H1 (cell line): ENCODE data around the gene CDON. TPM values are rescaled to one million over a fixed set of nuclear protein-coding genes. Genes with fewer than 3 reads are reported as not detected.

Source experiments
- CTCF ChIA-PET: fragments of 300-600 bp; sonication (Branson Sonifier 250); formaldehyde crosslinking; loops from one replicate; lab custom pipeline; 2021; ENCODE audit not compliant: partially characterized antibody; lab: Charles Lee
- POLR2A ChIA-PET: fragments of 300-600 bp; sonication (Branson Sonifier 250); formaldehyde crosslinking; loops from one replicate; lab custom pipeline; 2021; ENCODE audit warnings: inconsistent platforms; ENCODE audit not compliant: partially characterized antibody; lab: Charles Lee
- DNase-seq, 2 experiments: peaks; one replicate each; pipeline versions ENCODE4 v3.0.0 to v3.0.0-alpha.2; 2010 to 2022; ENCODE audit warnings: low spot score in 2 of 2, low read depth in 1 of 2, mixed read lengths in 1 of 2
- FAIRE-seq: peaks from 2 replicates; lab custom pipeline; 2011; peaks lifted over from hg19 to GRCh38; lab: Jason Lieb, UNC
- H2AFZ ChIP-seq: 2 replicates; pipeline ENCODE4 v1.8.1; 2012; ENCODE audit warnings: low read length, inconsistent platforms
- H2AK5ac ChIP-seq: 2 replicates; pipeline ENCODE4 v1.6.1; 2013; ENCODE audit warnings: low read depth, low read length
- H2BK120ac ChIP-seq: replicated peaks from 2 replicates; pipeline ENCODE3; 2013; ENCODE audit warnings: low read depth, low read length, inconsistent platforms
- H2BK12ac ChIP-seq: 2 replicates; pipeline ENCODE4 v1.6.1; 2013; ENCODE audit warnings: low read depth, low read length
- H2BK15ac ChIP-seq: 2 replicates; pipeline ENCODE4 v1.6.1; 2013; ENCODE audit warnings: low read length
- H2BK20ac ChIP-seq: 2 replicates; pipeline ENCODE4 v1.6.1; 2013; ENCODE audit warnings: low read length
- H2BK5ac ChIP-seq: 2 replicates; pipeline ENCODE4 v1.6.1; 2013; ENCODE audit warnings: low read depth, low read length
- H3K14ac ChIP-seq: 2 replicates; pipeline ENCODE4 v1.6.1; 2013; ENCODE audit warnings: inconsistent platforms; ENCODE audit not compliant: insufficient read length
- H3K18ac ChIP-seq: 2 replicates; pipeline ENCODE4 v1.6.1; 2013; ENCODE audit warnings: low read length; ENCODE audit errors: extremely low read depth
- H3K23ac ChIP-seq: 2 replicates; pipeline ENCODE4 v1.6.1; 2013; ENCODE audit warnings: inconsistent platforms; ENCODE audit not compliant: insufficient read length
- H3K23me2 ChIP-seq: 2 replicates; pipeline ENCODE4 v1.6.1; 2013; ENCODE audit warnings: low read depth, low read length
- H3K27ac ChIP-seq: 2 replicates; pipeline ENCODE4 v1.6.1; 2011; ENCODE audit warnings: low read depth, low read length, inconsistent platforms
- H3K27me3 ChIP-seq, 4 experiments: replicated peaks in 1 of 4; 1 replicate in 1 of 4; 2 replicates in 3 of 4; pipeline versions ENCODE4 v1.6.1 to v1.8.1; 2011 to 2013; ENCODE audit warnings: low read length in 3 of 4, mild to moderate bottlenecking in 3 of 4, inconsistent platforms in 2 of 4, mixed read lengths in 2 of 4, moderate library complexity in 1 of 4; ENCODE audit not compliant: control insufficient read depth in 3 of 4, insufficient read depth in 3 of 4; ENCODE audit errors: extremely low read depth in 1 of 4
- H3K36me3 ChIP-seq, 4 experiments: 2 replicates each; pipeline versions ENCODE4 v1.6.1 to v1.8.1; 2011 to 2013; ENCODE audit warnings: mild to moderate bottlenecking in 4 of 4, low read length in 3 of 4, moderate library complexity in 2 of 4, control low read depth in 1 of 4, inconsistent platforms in 1 of 4; ENCODE audit not compliant: insufficient read depth in 4 of 4, control insufficient read depth in 2 of 4
- H3K4ac ChIP-seq: replicated peaks from 2 replicates; pipeline ENCODE3; 2013; ENCODE audit warnings: low read length, low read depth, mixed read lengths, inconsistent platforms; ENCODE audit not compliant: insufficient read length
- H3K4me1 ChIP-seq, 4 experiments: replicated peaks in 1 of 4; 1 replicate in 1 of 4; 2 replicates in 3 of 4; pipeline versions ENCODE4 v1.6.1 to v1.8.1; 2011 to 2013; ENCODE audit warnings: low read length in 3 of 4, inconsistent platforms in 2 of 4, mixed read lengths in 1 of 4; ENCODE audit not compliant: insufficient read depth in 4 of 4, control insufficient read depth in 3 of 4
- H3K4me2 ChIP-seq, 2 experiments: 2 replicates each; pipeline versions ENCODE4 v1.6.1 to v1.8.1; 2011 to 2013; ENCODE audit warnings: low read depth in 2 of 2, low read length in 2 of 2, control low read depth in 1 of 2, inconsistent platforms in 1 of 2, mild to moderate bottlenecking in 1 of 2; ENCODE audit not compliant: insufficient read depth in 1 of 2
- H3K4me3 ChIP-seq, 4 experiments: fragments of 200-600, 300-600 bp in 1 of 4; sonication (generic), shearing (Covaris generic), sonication (Bioruptor Twin) in 1 of 4; 2 replicates each; pipeline versions ENCODE4 v1.5.1 to v1.8.1; 2011 to 2016; ENCODE audit warnings: low read length in 4 of 4, low read depth in 3 of 4, control low read depth in 2 of 4, inconsistent platforms in 2 of 4, mild to moderate bottlenecking in 2 of 4, mixed read lengths in 1 of 4, moderate library complexity in 1 of 4; ENCODE audit not compliant: insufficient read depth in 2 of 4; ENCODE audit errors: extremely low read depth in 1 of 4
- H3K56ac ChIP-seq: replicated peaks from 2 replicates; pipeline ENCODE3; 2013; ENCODE audit warnings: low read depth, mild to moderate bottlenecking, mixed read lengths, low read length, inconsistent platforms; ENCODE audit not compliant: insufficient read length
- H3K79me1 ChIP-seq: 2 replicates; pipeline ENCODE4 v1.6.1; 2013; ENCODE audit warnings: low read depth, low read length, control low read depth
- H3K79me2 ChIP-seq, 2 experiments: 2 replicates each; pipeline versions ENCODE4 v1.6.1 to v1.8.1; 2012 to 2013; ENCODE audit warnings: low read length in 2 of 2, mild to moderate bottlenecking in 2 of 2, inconsistent platforms in 1 of 2; ENCODE audit not compliant: insufficient read depth in 2 of 2, control insufficient read depth in 1 of 2
- H3K9ac ChIP-seq, 4 experiments: replicated peaks in 1 of 4; 1 replicate in 1 of 4; 2 replicates in 3 of 4; pipeline versions ENCODE4 v1.6.1 to v1.8.1; 2011 to 2013; ENCODE audit warnings: low read depth in 3 of 4, low read length in 3 of 4, control low read depth in 2 of 4, mild to moderate bottlenecking in 2 of 4, moderate library complexity in 2 of 4, inconsistent platforms in 1 of 4; ENCODE audit errors: extremely low read depth in 1 of 4
- H3K9me3 ChIP-seq, 2 experiments: 2 replicates each; pipeline versions ENCODE4 v1.6.1 to v1.8.1; 2012 to 2013; ENCODE audit warnings: mild to moderate bottlenecking in 2 of 2, moderate library complexity in 2 of 2, control low read depth in 1 of 2, inconsistent platforms in 1 of 2, low read depth in 1 of 2, low read length in 1 of 2, mixed read lengths in 1 of 2; ENCODE audit not compliant: insufficient read depth in 2 of 2
- H4K20me1 ChIP-seq, 2 experiments: replicated peaks in 1 of 2; 2 replicates each; pipeline versions ENCODE3 to v1.8.1; 2011 to 2013; ENCODE audit warnings: inconsistent platforms in 2 of 2, low read length in 2 of 2, mild to moderate bottlenecking in 1 of 2; ENCODE audit not compliant: insufficient read depth in 2 of 2, control insufficient read depth in 1 of 2
- H4K5ac ChIP-seq: 2 replicates; pipeline ENCODE4 v1.6.1; 2013; ENCODE audit warnings: low read length, low read depth, mixed read lengths, inconsistent platforms; ENCODE audit not compliant: insufficient read length
- H4K8ac ChIP-seq: 2 replicates; pipeline ENCODE4 v1.8.0; 2013; ENCODE audit warnings: mild to moderate bottlenecking, moderate library complexity, low read length, inconsistent platforms; ENCODE audit not compliant: insufficient read depth; ENCODE audit errors: extremely low read depth
- H4K91ac ChIP-seq: replicated peaks from 2 replicates; pipeline ENCODE3; 2013; ENCODE audit warnings: low read length, mixed read lengths, inconsistent platforms; ENCODE audit not compliant: insufficient read length
- BCL11A ChIP-seq, 2 experiments: IDR thresholded peaks; one replicate each; pipeline ENCODE4 v1.6.1; 2011; ENCODE audit warnings: low read depth in 2 of 2, low read length in 2 of 2, mild to moderate bottlenecking in 2 of 2
- EGR1 ChIP-seq: IDR thresholded peaks from 2 replicates; pipeline ENCODE4 v1.6.1; 2011; ENCODE audit warnings: low read depth, low read length, borderline replicate concordance
- NANOG ChIP-seq: IDR thresholded peaks from 2 replicates; pipeline ENCODE4 v1.6.1; 2011; ENCODE audit warnings: low read length, low read depth, mild to moderate bottlenecking, inconsistent platforms; ENCODE audit not compliant: insufficient read depth, poor library complexity, severe bottlenecking
- POLR2A ChIP-seq, 2 experiments: IDR thresholded peaks; 1 replicate in 1 of 2; 2 replicates in 1 of 2; pipeline ENCODE4 v1.6.1; 2011; ENCODE audit warnings: low read depth in 2 of 2, low read length in 2 of 2, mild to moderate bottlenecking in 2 of 2; ENCODE audit errors: control extremely low read depth in 1 of 2
- POU5F1 ChIP-seq: IDR thresholded peaks from 2 replicates; pipeline ENCODE4 v1.6.1; 2011; ENCODE audit warnings: low read depth, mild to moderate bottlenecking, low read length, moderate library complexity
- RFX5 ChIP-seq: IDR thresholded peaks from 2 replicates; pipeline ENCODE4 v1.6.1; 2011; ENCODE audit warnings: low read depth, low read length, improper control_type of control experiment, borderline replicate concordance
- SIX5 ChIP-seq: IDR thresholded peaks from 2 replicates; pipeline ENCODE4 v1.6.1; 2011; ENCODE audit warnings: mild to moderate bottlenecking, low read depth, low read length
- TBP ChIP-seq: IDR thresholded peaks from 2 replicates; pipeline ENCODE4 v1.6.1; 2011; ENCODE audit warnings: low read depth, low read length, improper control_type of control experiment
- WGBS, 2 experiments: shearing (Covaris generic) in 1 of 2; methylation state at CpG; one replicate each; pipeline versions ENCODE4 v1.1.6 to v1.1.7; 2013 to 2015; ENCODE audit warnings: low lambda C conversion rate in 2 of 2, mixed read lengths in 2 of 2, inconsistent platforms in 1 of 2, low coverage in 1 of 2, missing lambda C conversion rate in 1 of 2; ENCODE audit not compliant: insufficient replicate concordance in 2 of 2, insufficient coverage in 1 of 2, insufficient read length in 1 of 2; ENCODE audit errors: extremely low coverage in 1 of 2, missing lambda C conversion rate in 1 of 2; 5-methylcytosine and 5-hydroxymethylcytosine counted together
- polyA plus RNA-seq, 7 experiments: library from polyadenylated mRNA; depleted of rRNA in 3 of 7; stranded (reverse) in 5 of 7; unstranded in 2 of 7; fragments of >200 nt in 5 of 7; fragments of 200-250 nt in 2 of 7; gene quantifications; 1 replicate in 5 of 7; 2 replicates in 1 of 7; 4 replicates in 1 of 7; pipeline versions ENCODE4 v1.2.1 to v1.2.3, GENCODE V29; 2011 to 2013; ENCODE audit warnings: missing spikeins in 2 of 7, mixed read lengths in 2 of 7
- total RNA-seq: library from RNA; stranded (reverse); fragmentation: NEBNext Ultra II Directional; extraction: Animal tissue kit (Norgen Biotek cat#: 25700); gene quantifications from 2 replicates; pipeline ENCODE4 v1.2.1, GENCODE V29; 2021

The CDON gene
- total and polyA plus RNA-seq, 2 of the 8 experiments (the other 6 are each of a cell fraction or from before 2014, with no cell fraction given): 11.0 to 32.5 TPM

- no peaks in the 10 kb centered on the region; a peak in 1 of 8 replicates for H3K36me3 ChIP-seq
- 87% methylated on average over 17 of the region's 20 CpGs; no CpG with 5 or more reads in 1 of the 2 experiments for WGBS, 2 experiments
- no peak overlapping the region for H3K18ac ChIP-seq
- no peak overlapping the region for H2BK20ac ChIP-seq
- no peaks in the 10 kb centered on the region for H3K79me1 ChIP-seq
- H3K4me3 ChIP-seq: no peak overlapping the region
- DNase-seq (no peak), FAIRE-seq (no peak)
- H3K4me1 ChIP-seq: peaks cover 0 to 2% (median 0%) of the 10 kb centered on the region in 4 experiments; a peak in 3 of 7 replicates
- H2BK15ac ChIP-seq: no peak overlapping the region
- no peak for TF ChIP-seq POLR2A (IDR thresholded peaks at IDR 0.05; ENCODE audit: control extremely low read depth in 1 of 2, low read depth in 2 of 2, low read length in 2 of 2)
- TF ChIP-seq TBP: no peak
- no peak for TF ChIP-seq POU5F1
- TF ChIP-seq RFX5: no peak
- no peak for TF ChIP-seq EGR1
- no peak for TF ChIP-seq BCL11A (IDR thresholded peaks at IDR 0.05; ENCODE audit: low read depth in 2 of 2, low read length in 2 of 2)
- TF ChIP-seq NANOG: no peak
- no peak for TF ChIP-seq SIX5
- ChIA-PET POLR2A (interaction anchor here (0.7 to 1.1 kb wide), 2 partner anchors 10 to 13 kb away, joined by 3 to 5 read pairs; no protein-coding TSS in a partner anchor), CTCF (interaction anchor here (0.7 to 3.8 kb wide), 7 partner anchors 10 to 240 kb away, joined by 3 to 31 read pairs (median 3); no protein-coding TSS in a partner anchor)
- H2BK120ac ChIP-seq: no peak overlapping the region
- H3K4ac ChIP-seq: no peak overlapping the region
- no peak overlapping the region for H2AFZ ChIP-seq
- H3K23ac ChIP-seq: no peak overlapping the region
- H3K4me2 ChIP-seq: no peak overlapping the region
- no peaks in the 10 kb centered on the region for H3K79me2 ChIP-seq
- no peak overlapping the region for H4K5ac ChIP-seq
- no peak overlapping the region for H2AK5ac ChIP-seq
- no peak overlapping the region for H3K14ac ChIP-seq
- H3K27ac ChIP-seq: no peak overlapping the region
- no peaks in the 10 kb centered on the region for H3K23me2 ChIP-seq
- no peak overlapping the region for H4K91ac ChIP-seq
- no peaks in the 10 kb centered on the region for H3K9me3 ChIP-seq
- no peak overlapping the region for H3K56ac ChIP-seq
- no peak overlapping the region for H3K9ac ChIP-seq
- H4K8ac ChIP-seq: peak overlapping the region; percentile 3; the same call in 1 of the 2 replicates
- H2BK5ac ChIP-seq: no peak overlapping the region; the same call in 1 of the 2 replicates
- H4K20me1 ChIP-seq: no peaks in the 10 kb centered on the region
- H3K27me3 ChIP-seq: no peaks in the 10 kb centered on the region
- no peak overlapping the region for H2BK12ac ChIP-seq
Measured at GRCh38 chr11:125953401-125953935, 109.2 kb downstream of the CDON start.
